Endothelial cell (in vitro differentiated cells): Measurements from ENCODE around the gene FARS2. TPM values are rescaled to one million over a fixed set of nuclear protein-coding genes. Genes with fewer than 3 reads are reported as not detected.

Experiments
- DNase-seq: peaks from one replicate; pipeline ENCODE4 v3.0.0; 2021; ENCODE audit warnings: low spot score
- H3K27ac Mint-ChIP-seq: one replicate; pipeline ENCODE4 v1.8.0; 2021; ENCODE audit warnings: mixed read lengths, inconsistent platforms; ENCODE audit not compliant: unreplicated experiment
- H3K27me3 Mint-ChIP-seq: one replicate; pipeline ENCODE4 v1.8.0; 2021; ENCODE audit warnings: mild to moderate bottlenecking, moderate library complexity, mixed read lengths, inconsistent platforms; ENCODE audit not compliant: unreplicated experiment
- H3K36me3 Mint-ChIP-seq: one replicate; pipeline ENCODE4 v1.8.0; 2021; ENCODE audit warnings: mild to moderate bottlenecking, low read depth, mixed read lengths, inconsistent platforms; ENCODE audit not compliant: unreplicated experiment
- H3K4me1 Mint-ChIP-seq: one replicate; pipeline ENCODE4 v1.8.0; 2021; ENCODE audit warnings: mild to moderate bottlenecking, mixed read lengths, inconsistent platforms; ENCODE audit not compliant: unreplicated experiment
- H3K4me3 Mint-ChIP-seq: one replicate; pipeline ENCODE4 v1.8.0; 2021; ENCODE audit warnings: mild to moderate bottlenecking, mixed read lengths, inconsistent platforms; ENCODE audit not compliant: unreplicated experiment
- H3K9me3 Mint-ChIP-seq: one replicate; pipeline ENCODE4 v1.8.0; 2021; ENCODE audit warnings: mixed read lengths, inconsistent platforms; ENCODE audit not compliant: unreplicated experiment
- CTCF ChIP-seq: fragments of 200-600 bp; sonication (generic); IDR thresholded peaks from one replicate; pipeline ENCODE4 v1.5.0; 2021; ENCODE audit warnings: antibody characterized with exemption; ENCODE audit not compliant: unreplicated experiment
- total RNA-seq: library from RNA; stranded (reverse); fragmentation: NEBNext Ultra II Directional; extraction: Animal tissue kit (Norgen Biotek cat#: 25700); gene quantifications from one replicate; pipeline ENCODE4 v1.2.1, GENCODE V29; 2021; ENCODE audit not compliant: unreplicated experiment

Gene FARS2
- total RNA-seq, 1 donor from 2014 or later, result 17.8 TPM

GRCh38 chr6:5457983-5458683, 196.8 kb downstream of the FARS2 start:
- Mint-ChIP-seq H3K4me3 (no peak overlapping the region), H3K4me1 (peaks cover 9% of the 10 kb centered on the region), H3K27ac (no peak overlapping the region), H3K9me3 (no peaks in the 10 kb centered on the region), H3K36me3 (no peaks in the 10 kb centered on the region), H3K27me3 (no peaks in the 10 kb centered on the region)
- TF ChIP-seq CTCF, result no peak
- DNase-seq, result no peak

DNA sequence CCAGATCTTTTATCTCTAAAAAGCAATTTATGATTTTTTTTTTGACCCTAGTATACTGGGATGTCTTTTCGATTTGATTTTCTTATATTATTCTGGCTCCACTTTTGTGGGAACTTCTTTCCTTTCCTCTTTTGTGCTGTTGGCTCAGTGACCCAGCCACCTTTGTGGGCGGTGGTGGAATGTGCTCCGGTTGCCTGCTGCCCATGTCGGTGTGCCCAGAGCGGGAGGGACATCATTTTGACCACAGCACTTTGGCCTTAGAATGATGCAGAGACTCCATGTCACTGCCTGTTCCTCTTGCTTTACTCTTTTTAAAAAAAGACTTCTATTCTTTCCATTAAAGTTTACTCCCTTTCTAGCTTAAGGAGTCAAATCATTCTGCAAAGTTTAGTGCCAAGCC, 198.0 kb downstream of the FARS2 start:
- no peak overlapping the region for H3K27ac Mint-ChIP-seq
- H3K4me3 Mint-ChIP-seq, result no peak overlapping the region
- no peaks in the 10 kb centered on the region for H3K27me3 Mint-ChIP-seq
- no peaks in the 10 kb centered on the region for H3K36me3 Mint-ChIP-seq
- TF ChIP-seq CTCF, result no peak
- H3K9me3 Mint-ChIP-seq, result no peaks in the 10 kb centered on the region
- no peak for DNase-seq
- H3K4me1 Mint-ChIP-seq, result peaks cover 9% of the 10 kb centered on the region

- DNase-seq, result no peak
- Mint-ChIP-seq H3K27me3 (no peaks in the 10 kb centered on the region), H3K36me3 (no peaks in the 10 kb centered on the region), H3K27ac (no peak overlapping the region), H3K4me1 (peaks cover 12% of the 10 kb centered on the region), H3K9me3 (no peaks in the 10 kb centered on the region), H3K4me3 (no peak overlapping the region)
- no peak for TF ChIP-seq CTCF
Measured at GRCh38 chr6:5461365-5461764, 200.1 kb downstream of the FARS2 start.

- no peak for TF ChIP-seq CTCF
- H3K9me3 Mint-ChIP-seq, result no peaks in the 10 kb centered on the region
- peaks cover 8% of the 10 kb centered on the region for H3K4me1 Mint-ChIP-seq
- H3K27ac Mint-ChIP-seq, result no peak overlapping the region
- H3K27me3 Mint-ChIP-seq, result no peaks in the 10 kb centered on the region
- no peak for DNase-seq
- H3K4me3 Mint-ChIP-seq, result no peak overlapping the region
- H3K36me3 Mint-ChIP-seq, result no peaks in the 10 kb centered on the region
Measured at GRCh38 chr6:5462856-5463255, 201.5 kb downstream of the FARS2 start.

- Mint-ChIP-seq H3K27me3 (no peaks in the 10 kb centered on the region), H3K9me3 (no peaks in the 10 kb centered on the region), H3K27ac (no peak overlapping the region), H3K4me1 (peaks cover 10% of the 10 kb centered on the region), H3K36me3 (no peaks in the 10 kb centered on the region), H3K4me3 (no peak overlapping the region)
- DNase-seq, result no peak
- TF ChIP-seq CTCF, result no peak
Measured at GRCh38 chr6:5463690-5464089, 202.4 kb downstream of the FARS2 start.
